ENCODE results near the gene TNFAIP2. TPM values are rescaled to one million over a fixed set of nuclear protein-coding genes. Genes with fewer than 3 reads are reported as not detected.
"Not testable (repeated sequence)": the region's sequence is repeated elsewhere in the genome, so short reads cannot be mapped to it uniquely, and the experiment has no call there.

TNFAIP2 gene
- total RNA-seq, 2 experiments from 2014 or later: 0.12 to 0.60 TPM

DNA sequence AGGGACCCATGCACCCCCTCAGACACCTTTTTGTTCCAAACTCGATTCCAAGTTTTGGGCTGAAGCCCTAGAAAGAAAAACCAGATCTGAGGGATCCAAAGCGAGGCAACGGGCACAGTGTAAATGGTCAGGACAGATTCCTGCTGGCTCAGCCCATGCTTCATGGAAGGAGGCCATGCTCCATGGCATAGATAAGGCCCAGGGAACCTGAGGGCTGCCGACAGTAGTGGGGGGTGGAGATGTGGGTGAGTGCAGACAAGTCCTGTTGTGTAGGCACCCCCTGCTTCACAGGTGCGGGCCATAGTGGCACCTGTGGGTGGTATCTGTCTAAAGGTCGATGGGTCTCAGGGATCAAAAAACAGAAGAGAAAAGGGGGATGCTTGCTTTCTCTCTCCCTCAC, 42.1 kb downstream of the TNFAIP2 start:
- no peaks in the 10 kb centered on the region for H3K27me3 Mint-ChIP-seq (ENCODE audit: low read depth)
- CTCF ChIA-PET: no interaction called here
- no peaks in the 10 kb centered on the region for H3K36me3 Mint-ChIP-seq (ENCODE audit: low read depth)
- H3K4me1 Mint-ChIP-seq (ENCODE audit: low read depth): peaks cover 4% of the 10 kb centered on the region
- intact Hi-C loops (cut with micrococcal nuclease): no loop called here
- no peak for DNase-seq
- H3K27ac Mint-ChIP-seq: no peak overlapping the region
- H3K9me3 Mint-ChIP-seq: no peaks in the 10 kb centered on the region
- no peak overlapping the region for H3K4me3 Mint-ChIP-seq

DNA sequence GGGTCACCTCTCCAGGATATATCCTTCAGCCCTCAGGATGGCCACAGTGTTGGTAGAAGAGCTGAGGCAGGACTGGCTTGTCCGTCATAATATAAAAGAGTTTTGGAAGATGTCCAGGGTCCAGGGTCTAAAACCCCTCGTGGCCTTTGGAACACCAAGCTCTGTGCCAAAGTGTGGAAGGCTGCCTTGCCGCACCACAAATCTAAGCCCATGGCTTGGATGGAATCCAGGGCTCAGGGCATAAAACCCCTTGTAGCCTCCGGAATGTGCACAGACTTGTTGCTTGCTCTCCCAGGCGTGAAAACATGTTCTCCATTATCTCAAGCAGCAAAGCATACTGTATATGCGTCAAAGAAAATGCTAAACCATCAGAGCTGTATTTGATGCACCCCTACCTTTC, 46.7 kb downstream of the TNFAIP2 start:
- Mint-ChIP-seq H3K9me3 (peaks cover 8% of the 10 kb centered on the region), H3K27ac (no peak overlapping the region), H3K4me1 (ENCODE audit: low read depth) (no peaks in the 10 kb centered on the region), H3K4me3 (no peak overlapping the region), H3K36me3 (ENCODE audit: low read depth) (no peaks in the 10 kb centered on the region), H3K27me3 (ENCODE audit: low read depth) (peaks cover 6% of the 10 kb centered on the region)
- CTCF ChIA-PET: interaction anchor here (0.6 kb wide), 1 partner anchor 223 kb away, joined by 3 read pairs; no protein-coding TSS in a partner anchor
- intact Hi-C loops (cut with micrococcal nuclease): no loop called here
- no peak for DNase-seq

DNA sequence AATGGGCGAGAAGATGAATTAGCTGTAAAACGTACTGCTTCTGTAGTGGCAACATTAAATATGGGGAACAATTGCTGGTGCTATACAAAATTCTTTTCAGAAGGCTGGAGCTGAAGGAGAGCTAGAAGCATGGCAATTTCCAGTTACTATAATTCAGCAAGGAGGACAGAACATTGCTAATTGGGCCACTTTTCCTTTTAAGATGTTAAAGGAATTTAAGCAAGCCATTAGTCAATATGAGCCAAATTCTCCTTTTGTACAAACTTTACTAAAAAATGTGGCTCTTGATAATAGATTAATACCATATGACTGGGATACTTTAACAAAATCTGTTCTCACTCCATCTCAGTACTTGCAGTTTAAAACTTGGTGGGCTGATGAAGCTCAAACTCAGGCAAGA, 47.9 kb downstream of the TNFAIP2 start:
- H3K27ac Mint-ChIP-seq; H3K36me3 Mint-ChIP-seq (ENCODE audit: low read depth); H3K27me3 Mint-ChIP-seq (ENCODE audit: low read depth); H3K4me3 Mint-ChIP-seq; H3K4me1 Mint-ChIP-seq (ENCODE audit: low read depth); DNase-seq; intact Hi-C loops (cut with micrococcal nuclease); H3K9me3 Mint-ChIP-seq: not testable (repeated sequence)
- CTCF ChIA-PET: interaction anchor here (1.0 kb wide), 1 partner anchor 66 kb away, joined by 4 read pairs; no protein-coding TSS in a partner anchor

DNA sequence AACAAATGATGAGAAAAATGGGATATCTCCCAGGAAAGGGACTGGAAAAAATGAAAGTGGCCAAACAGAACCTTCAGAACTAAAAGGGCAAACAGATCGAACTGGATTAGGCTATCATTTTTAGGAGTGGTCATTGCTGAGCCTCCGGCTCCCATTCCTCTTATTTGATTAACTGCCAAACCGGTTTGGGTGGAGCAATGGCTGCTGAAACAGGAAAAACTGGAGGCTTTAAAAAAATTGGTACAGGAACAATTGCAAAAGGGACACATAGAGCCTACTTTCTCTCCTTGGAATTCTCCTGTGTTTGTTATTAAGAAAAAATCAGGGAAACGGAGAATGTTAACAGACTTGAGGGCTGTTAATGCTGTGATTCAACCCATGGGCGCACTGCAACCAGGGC, 49.7 kb downstream of the TNFAIP2 start:
- Mint-ChIP-seq H3K27me3 (ENCODE audit: low read depth) (peaks cover 6% of the 10 kb centered on the region), H3K4me3 (no peak overlapping the region), H3K36me3 (ENCODE audit: low read depth) (no peaks in the 10 kb centered on the region), H3K27ac (no peak overlapping the region), H3K4me1 (ENCODE audit: low read depth) (no peaks in the 10 kb centered on the region), H3K9me3 (peaks cover 8% of the 10 kb centered on the region)
- intact Hi-C loops (cut with micrococcal nuclease): no loop called here
- no peak for DNase-seq
- CTCF ChIA-PET: no interaction called here

DNA sequence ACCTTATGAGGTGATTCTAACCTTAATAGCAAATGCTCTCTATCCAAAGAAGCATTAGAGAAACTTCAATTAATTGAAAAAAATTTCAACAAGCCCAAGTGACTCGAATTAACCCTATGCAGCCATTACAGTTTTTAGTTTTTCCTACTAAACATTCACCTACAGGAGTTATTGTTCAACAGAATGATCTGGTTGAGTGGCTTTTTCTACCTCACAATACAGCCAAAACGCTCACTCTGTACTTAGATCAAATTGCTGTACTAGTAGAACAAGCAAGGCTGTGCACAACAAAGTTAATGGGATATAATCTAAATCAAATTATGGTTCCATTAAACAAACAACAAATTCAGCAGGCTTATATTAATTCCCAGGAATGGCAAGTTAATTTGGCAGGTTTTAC, 50.6 kb downstream of the TNFAIP2 start:
- intact Hi-C loops (cut with micrococcal nuclease); H3K27me3 Mint-ChIP-seq (ENCODE audit: low read depth); H3K9me3 Mint-ChIP-seq; H3K4me1 Mint-ChIP-seq (ENCODE audit: low read depth); H3K27ac Mint-ChIP-seq; H3K36me3 Mint-ChIP-seq (ENCODE audit: low read depth); DNase-seq; H3K4me3 Mint-ChIP-seq; CTCF ChIA-PET: not testable (repeated sequence)

DNA sequence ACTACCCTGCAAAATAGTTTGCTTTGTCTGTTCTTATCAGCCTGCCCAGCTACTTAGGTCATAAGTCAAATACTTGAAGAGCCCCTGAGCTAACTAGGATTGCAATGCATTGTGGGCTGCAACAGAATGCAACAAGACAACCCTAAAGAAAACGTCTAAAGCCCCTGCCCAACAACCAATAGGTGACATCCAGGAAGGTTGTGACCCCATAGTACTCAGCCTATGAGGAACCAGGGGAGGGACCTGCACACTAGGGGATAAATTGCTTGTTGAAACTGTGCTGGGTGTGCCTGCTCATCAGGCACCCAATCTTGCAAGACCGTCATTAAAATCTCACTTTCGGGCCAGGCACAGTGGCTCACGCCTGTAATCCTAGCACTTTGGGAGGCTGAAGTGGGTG, 52.9 kb downstream of the TNFAIP2 start:
- H3K36me3 Mint-ChIP-seq (ENCODE audit: low read depth); H3K9me3 Mint-ChIP-seq; H3K27me3 Mint-ChIP-seq (ENCODE audit: low read depth); H3K27ac Mint-ChIP-seq; DNase-seq; intact Hi-C loops (cut with micrococcal nuclease); H3K4me1 Mint-ChIP-seq (ENCODE audit: low read depth); H3K4me3 Mint-ChIP-seq: not testable (repeated sequence)
- CTCF ChIA-PET: interaction anchor here (1.0 kb wide), 1 partner anchor 72 kb away, joined by 3 read pairs; no protein-coding TSS in a partner anchor

DNA sequence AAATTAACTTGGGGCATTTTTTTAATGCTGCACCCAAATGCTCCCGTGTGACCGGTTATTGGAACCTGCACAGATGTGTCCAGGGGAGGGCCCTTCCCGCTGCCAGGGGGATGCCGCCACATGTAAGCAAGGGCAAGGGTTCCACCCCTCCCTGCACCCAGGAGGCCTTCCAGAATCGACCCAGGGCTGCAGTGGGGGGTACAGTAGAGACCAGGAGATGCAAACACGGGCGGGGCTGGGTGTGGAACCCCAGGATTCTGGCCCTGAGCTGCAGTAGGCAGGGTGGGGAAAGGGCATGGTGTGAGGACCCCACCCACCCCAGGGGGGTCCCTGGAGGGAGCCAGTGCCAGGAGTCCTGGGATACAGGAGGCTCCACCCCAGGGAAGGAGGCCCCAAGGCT, 54.1 kb downstream of the TNFAIP2 start:
- intact Hi-C loops (cut with micrococcal nuclease): no loop called here
- Mint-ChIP-seq H3K9me3 (peaks cover 8% of the 10 kb centered on the region), H3K27me3 (ENCODE audit: low read depth) (peaks cover 3% of the 10 kb centered on the region), H3K4me1 (ENCODE audit: low read depth) (no peaks in the 10 kb centered on the region), H3K27ac (no peak overlapping the region), H3K4me3 (no peak overlapping the region), H3K36me3 (ENCODE audit: low read depth) (no peaks in the 10 kb centered on the region)
- CTCF ChIA-PET: interaction anchor here (1.2 kb wide), 1 partner anchor 9 kb away, joined by 3 read pairs; no protein-coding TSS in a partner anchor
- no peak for DNase-seq

DNA sequence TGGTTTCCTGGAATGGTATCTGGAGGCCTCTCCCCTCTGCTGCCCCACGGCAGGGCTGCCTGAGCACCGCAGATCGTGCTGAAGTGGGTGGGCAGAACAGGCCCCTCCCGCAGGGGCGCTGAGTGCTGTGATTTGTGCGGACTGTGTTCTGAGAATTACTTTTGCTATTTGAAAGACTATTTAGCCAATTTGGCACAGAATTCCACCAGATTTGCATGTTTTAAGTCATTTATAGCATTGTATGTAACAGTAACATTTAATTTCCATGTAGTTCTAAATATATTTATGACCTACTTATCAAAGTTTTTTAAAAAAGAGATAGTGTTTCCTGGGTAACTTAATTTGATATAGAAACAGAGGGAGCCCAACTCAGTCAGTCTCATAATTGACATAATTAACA, 55.3 kb downstream of the TNFAIP2 start:
- CTCF ChIA-PET: no interaction called here
- Mint-ChIP-seq H3K27me3 (ENCODE audit: low read depth) (peaks cover 1% of the 10 kb centered on the region), H3K27ac (no peak overlapping the region), H3K9me3 (peaks cover 3% of the 10 kb centered on the region), H3K36me3 (ENCODE audit: low read depth) (no peaks in the 10 kb centered on the region), H3K4me1 (ENCODE audit: low read depth) (no peaks in the 10 kb centered on the region), H3K4me3 (no peak overlapping the region)
- DNase-seq: no peak
- intact Hi-C loops (cut with micrococcal nuclease): no loop called here

DNA sequence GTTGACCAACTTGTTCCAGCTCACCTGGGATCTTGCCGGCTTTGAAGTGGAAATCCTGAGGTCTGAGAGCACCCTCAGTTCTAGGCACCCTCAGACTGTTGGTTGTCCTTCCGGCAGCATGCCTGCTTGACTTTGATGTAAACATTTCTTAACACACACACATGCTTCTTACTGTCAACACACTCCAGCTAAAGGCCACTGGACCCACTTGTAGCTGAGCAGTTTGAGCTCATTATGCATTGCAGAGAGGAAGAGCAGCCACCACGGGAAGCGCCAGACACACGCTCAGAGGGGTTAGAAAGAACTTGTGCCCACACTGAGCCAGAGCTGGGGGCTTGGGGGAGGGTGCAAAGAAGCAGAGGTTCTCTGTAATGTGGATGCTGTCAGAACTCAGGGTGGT, 55.8 kb downstream of the TNFAIP2 start:
- Mint-ChIP-seq H3K4me1 (ENCODE audit: low read depth) (no peaks in the 10 kb centered on the region), H3K36me3 (ENCODE audit: low read depth) (no peaks in the 10 kb centered on the region), H3K4me3 (no peak overlapping the region), H3K9me3 (no peaks in the 10 kb centered on the region), H3K27me3 (ENCODE audit: low read depth) (peaks cover 2% of the 10 kb centered on the region), H3K27ac (no peak overlapping the region)
- intact Hi-C loops (cut with micrococcal nuclease): no loop called here
- CTCF ChIA-PET: no interaction called here
- no peak for DNase-seq

DNA sequence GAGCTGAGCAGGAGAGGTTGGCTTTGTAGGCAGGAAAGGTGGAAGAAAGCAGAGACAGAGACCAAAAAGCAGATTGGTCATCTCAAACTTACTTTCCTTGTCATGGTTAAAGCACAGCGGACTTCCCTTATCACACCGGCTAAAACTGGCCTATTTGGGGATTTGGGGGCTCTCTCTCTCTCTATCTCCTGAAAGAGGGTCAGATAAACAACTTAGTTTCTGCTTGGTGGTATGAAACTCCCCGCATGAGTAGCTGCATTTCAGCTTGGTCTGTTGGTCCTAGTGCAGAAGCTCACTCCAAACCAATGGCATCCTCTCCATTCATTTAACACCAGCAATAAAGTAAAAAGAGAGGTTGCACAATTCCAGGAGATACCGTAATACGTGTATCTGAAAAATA, 57.1 kb downstream of the TNFAIP2 start:
- CTCF ChIA-PET: interaction anchor here (0.8 kb wide), 1 partner anchor 76 kb away, joined by 3 read pairs; no protein-coding TSS in a partner anchor
- Mint-ChIP-seq H3K27ac (no peak overlapping the region), H3K4me3 (no peak overlapping the region), H3K4me1 (ENCODE audit: low read depth) (no peaks in the 10 kb centered on the region), H3K36me3 (ENCODE audit: low read depth) (no peaks in the 10 kb centered on the region), H3K27me3 (ENCODE audit: low read depth) (peaks cover 8% of the 10 kb centered on the region), H3K9me3 (no peaks in the 10 kb centered on the region)
- intact Hi-C loops (cut with micrococcal nuclease): no loop called here
- DNase-seq: no peak

DNA sequence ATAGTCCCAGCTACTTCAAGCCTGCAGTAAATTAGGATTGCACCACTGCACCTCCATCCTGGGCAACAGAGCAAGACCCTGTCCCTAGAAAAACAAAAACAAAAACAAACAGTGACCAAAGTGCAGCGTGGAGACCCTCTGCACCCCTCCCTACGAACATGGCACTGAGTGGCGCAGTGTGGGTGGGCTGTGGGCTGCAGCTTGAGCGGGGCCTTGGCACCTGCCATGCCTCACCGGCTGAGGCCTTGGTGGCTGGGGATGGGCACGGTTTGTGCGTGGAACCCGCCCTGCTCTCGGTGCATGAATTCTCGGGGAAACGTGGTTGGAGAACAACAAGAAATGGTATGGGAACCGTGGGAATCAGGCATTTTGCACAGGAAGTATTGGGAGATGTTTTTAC, 60.8 kb downstream of the TNFAIP2 start:
- Mint-ChIP-seq H3K36me3 (ENCODE audit: low read depth) (no peaks in the 10 kb centered on the region), H3K27ac (no peak overlapping the region), H3K4me3 (no peak overlapping the region), H3K27me3 (ENCODE audit: low read depth) (peaks cover 35% of the 10 kb centered on the region), H3K4me1 (ENCODE audit: low read depth) (peaks cover 4% of the 10 kb centered on the region), H3K9me3 (no peaks in the 10 kb centered on the region)
- CTCF ChIA-PET: interaction anchor here (0.8 to 2.7 kb wide), 4 partner anchors 9 to 745 kb away, joined by 3 to 28 read pairs (median 3); no protein-coding TSS in a partner anchor
- intact Hi-C loops (cut with micrococcal nuclease): loop anchor here (2.0 kb wide), 1 partner anchor 109 kb away; no protein-coding TSS in a partner anchor
- no peak for DNase-seq

DNA sequence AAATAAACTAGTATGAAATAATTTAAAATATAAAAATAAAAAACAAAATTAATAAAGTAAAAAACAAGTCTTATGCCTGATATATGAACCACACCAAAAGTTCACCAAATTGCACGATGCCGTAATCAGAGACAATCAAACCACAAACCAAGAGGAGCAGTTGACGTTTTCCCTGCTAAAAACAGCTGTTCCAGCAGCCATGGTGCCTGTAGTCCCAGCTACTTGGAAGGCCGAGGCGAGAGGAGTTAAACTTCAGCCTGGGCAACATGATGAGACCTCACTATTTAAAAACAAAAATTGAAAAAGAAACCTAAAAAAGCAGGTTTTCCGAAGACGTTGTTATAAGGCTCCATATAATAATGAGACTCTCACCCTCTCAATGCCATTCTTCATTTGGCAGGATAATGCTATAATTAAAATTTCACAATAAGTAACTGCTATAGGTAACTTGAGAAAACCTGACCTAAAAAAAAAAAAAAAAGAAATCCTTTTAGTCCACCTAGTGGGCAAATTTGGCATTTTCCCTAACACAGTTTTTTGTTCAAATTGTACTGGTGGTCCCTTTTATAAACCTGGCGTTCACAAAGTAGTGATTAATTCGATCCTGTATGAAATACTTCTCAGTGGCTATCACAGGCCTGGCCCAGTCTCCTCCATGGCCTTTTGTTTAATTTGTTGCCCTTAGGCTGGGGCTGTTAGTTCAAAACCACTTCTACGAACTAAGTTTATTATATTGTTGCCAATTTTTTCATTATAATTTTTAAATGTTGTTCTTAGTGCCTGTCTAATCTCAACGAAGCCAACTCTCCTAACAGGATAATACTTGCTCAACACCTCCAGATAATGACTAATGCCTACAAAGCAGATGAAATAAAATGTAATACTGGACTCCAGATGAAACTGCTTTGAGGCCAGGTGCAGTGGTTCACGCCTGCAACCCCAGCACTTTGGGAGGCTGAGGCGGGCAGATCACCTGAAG, 62.1 kb downstream of the TNFAIP2 start:
- Mint-ChIP-seq H3K27me3 (ENCODE audit: low read depth) (peaks cover 43% of the 10 kb centered on the region), H3K4me1 (ENCODE audit: low read depth) (peaks cover 8% of the 10 kb centered on the region), H3K9me3 (no peaks in the 10 kb centered on the region), H3K36me3 (ENCODE audit: low read depth) (no peaks in the 10 kb centered on the region), H3K27ac (no peak overlapping the region), H3K4me3 (no peak overlapping the region)
- no peak for DNase-seq
- CTCF ChIA-PET: interaction anchor here (0.6 to 2.7 kb wide), 6 partner anchors 38 to 747 kb away, joined by 3 to 28 read pairs (median 3); no protein-coding TSS in a partner anchor
- intact Hi-C loops (cut with micrococcal nuclease): loop anchor here (1.0 to 2.0 kb wide), 2 partner anchors 80 to 111 kb away; no protein-coding TSS in a partner anchor

All from activated naive CD4-positive, alpha-beta T cell treated with anti-CD3 and anti-CD28 coated beads for 36 hours (primary cell).